ENCODE results near the gene ARPC2.
A peak's percentile ranks its signal among the peaks of the same experiment; 100 is the strongest.

ARPC2 gene

DNA sequence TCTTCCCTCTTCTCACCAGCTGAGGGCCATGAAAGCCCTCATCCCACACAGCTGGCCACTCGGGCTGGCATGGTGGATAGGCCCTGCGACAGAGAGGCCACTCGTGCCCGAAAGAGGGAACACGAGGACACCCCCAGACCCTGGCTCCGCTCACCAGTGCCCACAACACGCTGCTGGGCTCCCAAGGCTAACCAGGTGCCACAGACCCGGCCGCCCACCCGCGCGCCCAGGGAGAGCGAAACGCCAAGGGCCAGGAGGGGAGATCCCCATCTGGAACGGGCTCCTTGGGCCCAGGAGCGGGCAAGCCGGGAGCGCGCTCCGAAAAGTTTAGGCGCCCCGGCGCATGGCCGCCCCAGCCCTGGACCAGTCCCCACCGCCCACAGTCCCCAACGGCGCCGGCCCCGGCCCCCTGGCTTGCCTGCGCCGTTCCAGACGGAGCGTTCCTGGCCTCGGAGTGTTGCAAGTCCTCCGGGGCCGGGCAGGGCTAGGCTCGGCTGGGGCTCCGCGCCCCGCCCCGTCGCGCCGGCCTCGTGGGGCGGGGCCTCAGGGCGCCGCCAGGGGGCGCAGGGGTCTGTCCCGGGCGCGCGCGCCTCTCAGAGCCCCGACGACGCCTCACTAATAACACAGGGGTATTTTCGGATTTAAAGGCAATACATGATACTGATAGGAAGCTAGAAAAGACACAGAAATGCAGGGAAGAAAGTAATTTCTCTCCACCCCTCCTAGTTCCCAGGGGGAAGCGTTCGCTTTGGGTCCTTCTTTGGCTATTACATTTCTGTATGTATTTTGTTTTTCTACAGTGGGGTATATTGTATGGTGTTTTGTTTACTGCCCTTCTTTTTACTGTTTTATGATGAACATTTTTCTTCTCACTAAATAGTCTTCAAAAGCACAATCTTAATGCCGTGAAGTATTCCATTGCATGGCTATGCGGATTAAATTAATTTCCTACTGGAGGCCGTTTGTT, 75.3 kb downstream of the ARPC2 start, which contains the start of gene TMBIM1:
TSS of gene TMBIM1 (minus strand) at position 456 of the 967 bp plus-strand sequence. CDS start 10,362 bp downstream, outside the sequence.
- H3K36me3 ChIP-seq (ENCODE audit: control insufficient read depth, insufficient read depth, low read length), result no peaks in the 10 kb centered on the region
- H3K23ac ChIP-seq (ENCODE audit: low read length), result no peak within 1 kb of the TSS
- peak within 1 kb of the TSS; percentile 93 for H3K9ac ChIP-seq (ENCODE audit: low read length)
- H3K27me3 ChIP-seq (ENCODE audit: insufficient read depth, low read length, poor library complexity), result no peaks in the 10 kb centered on the region
- H2AK5ac ChIP-seq (ENCODE audit: low read length), result no peak within 1 kb of the TSS
- no CpG with 5 or more reads among the region's 63 CpGs for WGBS (ENCODE audit: extremely low coverage, insufficient coverage, low lambda C conversion rate)
- peaks cover 9% of the 10 kb centered on the region for H3K4me1 ChIP-seq (ENCODE audit: control insufficient read depth, low read depth, low read length)
- DNase-seq, result peak; percentile 76
- H2BK120ac ChIP-seq (ENCODE audit: low read depth, low read length), result no peak within 1 kb of the TSS
- peak within 1 kb of the TSS; percentile 94 for H3K56ac ChIP-seq (ENCODE audit: low read length)
- no peak within 1 kb of the TSS for H4K5ac ChIP-seq (ENCODE audit: low read length)
- peak within 1 kb of the TSS; percentile 63 for H3K18ac ChIP-seq (ENCODE audit: low read length)
- H3K27ac ChIP-seq (ENCODE audit: low read depth, low read length), result no peak within 1 kb of the TSS
- no peak within 1 kb of the TSS for H2BK5ac ChIP-seq (ENCODE audit: low read length)
- H3K79me1 ChIP-seq (ENCODE audit: low read length), result peaks cover 2% of the 10 kb centered on the region
- peak within 1 kb of the TSS; percentile 83 for H3K4ac ChIP-seq (ENCODE audit: low read depth, low read length)
- peak within 1 kb of the TSS; percentile 72 for H3K4me3 ChIP-seq (ENCODE audit: low read length)
- H3K4me2 ChIP-seq (ENCODE audit: low read length), result peak within 1 kb of the TSS; percentile 24
- no peaks in the 10 kb centered on the region for H3K79me2 ChIP-seq (ENCODE audit: control insufficient read depth, insufficient read depth, low read length)
- H4K8ac ChIP-seq (ENCODE audit: low read depth, low read length), result no peak within 1 kb of the TSS
- H2BK15ac ChIP-seq (replicated peaks; ENCODE audit: low read depth), result no peak within 1 kb of the TSS

DNA sequence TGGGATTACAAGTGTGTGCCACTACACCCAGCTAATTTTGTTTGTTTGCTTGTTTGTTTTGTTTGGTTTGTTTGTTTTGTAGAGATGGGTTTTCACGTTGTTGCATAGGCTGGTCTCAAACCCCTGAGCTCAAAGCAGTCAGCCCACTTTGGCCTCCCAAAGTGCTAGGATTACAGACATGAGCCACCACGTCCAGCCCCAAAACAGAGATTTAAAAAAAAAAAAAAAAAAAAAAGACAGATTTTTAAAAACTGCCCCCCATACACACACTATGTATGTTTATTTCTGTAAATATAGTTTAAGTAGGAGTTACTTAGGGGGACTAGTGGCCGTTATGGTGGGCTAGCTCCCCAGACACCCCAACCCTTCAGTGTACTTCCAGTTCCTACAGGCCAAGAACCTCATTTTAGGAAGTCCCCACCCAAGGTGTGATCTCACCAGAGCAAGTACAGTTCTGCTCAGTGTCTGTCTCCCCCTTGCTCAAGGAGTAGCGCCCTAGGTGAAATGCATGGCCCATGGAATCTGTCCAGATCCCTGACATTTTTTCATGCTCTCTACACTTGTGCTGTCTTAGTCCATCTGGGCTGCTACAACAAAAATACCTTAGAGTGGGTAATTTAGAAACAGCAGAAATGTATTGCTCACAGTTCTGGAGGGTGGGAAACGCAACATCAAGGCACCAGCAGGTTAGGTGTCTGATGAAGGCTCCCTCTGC, 76.9 kb downstream of the ARPC2 start:
- Histone ChIP-seq H3K56ac (ENCODE audit: low read length) (no peak overlapping the region), H2BK5ac (ENCODE audit: low read length) (no peak overlapping the region), H3K79me1 (ENCODE audit: low read length) (peaks cover 2% of the 10 kb centered on the region), H4K5ac (ENCODE audit: low read length) (no peak overlapping the region), H3K4me3 (ENCODE audit: low read length) (no peak overlapping the region), H2BK15ac (replicated peaks; ENCODE audit: low read depth) (no peak overlapping the region), H3K4me1 (ENCODE audit: control insufficient read depth, low read depth, low read length) (peaks cover 7% of the 10 kb centered on the region), H3K27me3 (ENCODE audit: insufficient read depth, low read length, poor library complexity) (no peaks in the 10 kb centered on the region), H2AK5ac (ENCODE audit: low read length) (no peak overlapping the region), H2BK120ac (ENCODE audit: low read depth, low read length) (no peak overlapping the region), H3K27ac (ENCODE audit: low read depth, low read length) (no peak overlapping the region), H3K9ac (ENCODE audit: low read length) (no peak overlapping the region), H3K36me3 (ENCODE audit: control insufficient read depth, insufficient read depth, low read length) (no peaks in the 10 kb centered on the region), H3K4ac (ENCODE audit: low read depth, low read length) (no peak overlapping the region), H4K8ac (ENCODE audit: low read depth, low read length) (no peak overlapping the region), H3K18ac (ENCODE audit: low read length) (no peak overlapping the region), H3K23ac (ENCODE audit: low read length) (no peak overlapping the region), H3K79me2 (ENCODE audit: control insufficient read depth, insufficient read depth, low read length) (no peaks in the 10 kb centered on the region), H3K4me2 (ENCODE audit: low read length) (no peak overlapping the region)
- DNase-seq, result no peak
- no CpG with 5 or more reads among the region's 5 CpGs for WGBS (ENCODE audit: extremely low coverage, insufficient coverage, low lambda C conversion rate)

DNA sequence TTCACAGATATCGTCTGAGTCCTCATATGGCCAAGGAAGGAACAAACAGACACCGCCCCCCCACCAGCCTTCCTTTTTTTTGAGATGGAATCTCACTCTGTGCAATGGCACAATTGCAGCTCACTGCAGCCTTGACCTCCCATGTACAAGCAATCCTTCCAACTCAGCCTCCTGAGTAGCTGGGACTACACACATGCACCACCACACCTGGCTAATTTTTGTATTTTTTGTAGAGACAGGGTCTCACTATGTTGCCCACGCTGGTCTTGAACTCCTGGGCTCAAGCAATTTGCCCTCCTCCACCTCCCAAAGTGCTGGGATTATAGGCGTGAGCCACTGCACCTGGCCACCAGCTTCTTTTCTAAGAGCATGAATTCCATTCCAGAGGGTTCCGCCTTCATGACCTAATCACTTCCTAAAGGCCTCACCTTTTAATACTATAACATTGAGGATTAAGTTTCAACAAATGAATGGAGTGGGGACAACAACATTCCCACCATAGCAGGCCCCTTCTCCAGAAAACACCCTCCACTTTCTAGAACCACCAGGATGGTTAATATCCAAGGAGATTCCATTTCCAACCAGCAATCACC, 77.5 kb downstream of the ARPC2 start:
- Histone ChIP-seq H3K18ac (ENCODE audit: low read length) (no peak overlapping the region), H3K56ac (ENCODE audit: low read length) (no peak overlapping the region), H3K79me1 (ENCODE audit: low read length) (peaks cover 2% of the 10 kb centered on the region), H4K5ac (ENCODE audit: low read length) (no peak overlapping the region), H3K23ac (ENCODE audit: low read length) (no peak overlapping the region), H4K8ac (ENCODE audit: low read depth, low read length) (no peak overlapping the region), H3K4ac (ENCODE audit: low read depth, low read length) (no peak overlapping the region), H3K27me3 (ENCODE audit: insufficient read depth, low read length, poor library complexity) (no peaks in the 10 kb centered on the region), H3K4me2 (ENCODE audit: low read length) (no peak overlapping the region), H2AK5ac (ENCODE audit: low read length) (no peak overlapping the region), H3K4me3 (ENCODE audit: low read length) (no peak overlapping the region), H3K4me1 (ENCODE audit: control insufficient read depth, low read depth, low read length) (peaks cover 7% of the 10 kb centered on the region), H2BK120ac (ENCODE audit: low read depth, low read length) (no peak overlapping the region), H2BK15ac (replicated peaks; ENCODE audit: low read depth) (no peak overlapping the region), H3K9ac (ENCODE audit: low read length) (no peak overlapping the region), H2BK5ac (ENCODE audit: low read length) (no peak overlapping the region), H3K36me3 (ENCODE audit: control insufficient read depth, insufficient read depth, low read length) (no peaks in the 10 kb centered on the region), H3K27ac (ENCODE audit: low read depth, low read length) (no peak overlapping the region), H3K79me2 (ENCODE audit: control insufficient read depth, insufficient read depth, low read length) (no peaks in the 10 kb centered on the region)
- DNase-seq, result no peak
- no CpG with 5 or more reads among the region's 5 CpGs for WGBS (ENCODE audit: extremely low coverage, insufficient coverage, low lambda C conversion rate)

DNA sequence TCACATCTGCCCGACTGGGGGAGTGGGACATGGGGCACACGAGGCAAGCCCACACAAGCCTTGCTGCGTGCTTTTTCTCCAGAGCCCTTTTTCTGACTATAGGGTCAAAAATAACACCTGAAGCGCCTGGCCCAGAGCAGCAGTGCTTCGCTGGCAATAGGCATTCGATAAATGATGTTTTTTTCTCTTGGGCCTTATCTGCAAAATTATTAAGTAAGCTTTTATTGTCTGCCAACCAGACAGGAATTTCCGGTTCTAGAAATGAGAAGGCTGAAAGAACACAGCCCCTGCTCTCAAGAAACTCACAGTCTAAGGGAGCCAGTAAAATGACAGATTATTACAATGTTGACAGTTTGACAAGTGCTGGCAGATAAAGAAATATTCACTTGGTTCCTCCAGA, 78.0 kb downstream of the ARPC2 start:
- H3K27me3 ChIP-seq (ENCODE audit: insufficient read depth, low read length, poor library complexity), result no peaks in the 10 kb centered on the region
- H4K8ac ChIP-seq (ENCODE audit: low read depth, low read length), result no peak overlapping the region
- no peak overlapping the region for H3K4me2 ChIP-seq (ENCODE audit: low read length)
- no CpG with 5 or more reads among the region's 7 CpGs for WGBS (ENCODE audit: extremely low coverage, insufficient coverage, low lambda C conversion rate)
- no peak overlapping the region for H3K9ac ChIP-seq (ENCODE audit: low read length)
- H3K27ac ChIP-seq (ENCODE audit: low read depth, low read length), result no peak overlapping the region
- no peak overlapping the region for H3K4me3 ChIP-seq (ENCODE audit: low read length)
- no peaks in the 10 kb centered on the region for H3K36me3 ChIP-seq (ENCODE audit: control insufficient read depth, insufficient read depth, low read length)
- no peak overlapping the region for H2BK120ac ChIP-seq (ENCODE audit: low read depth, low read length)
- no peak overlapping the region for H2AK5ac ChIP-seq (ENCODE audit: low read length)
- H3K56ac ChIP-seq (ENCODE audit: low read length), result no peak overlapping the region
- H3K23ac ChIP-seq (ENCODE audit: low read length), result no peak overlapping the region
- no peak for DNase-seq
- no peak overlapping the region for H3K4ac ChIP-seq (ENCODE audit: low read depth, low read length)
- no peak overlapping the region for H2BK15ac ChIP-seq (replicated peaks; ENCODE audit: low read depth)
- H3K79me2 ChIP-seq (ENCODE audit: control insufficient read depth, insufficient read depth, low read length), result no peaks in the 10 kb centered on the region
- H2BK5ac ChIP-seq (ENCODE audit: low read length), result no peak overlapping the region
- H3K79me1 ChIP-seq (ENCODE audit: low read length), result peaks cover 2% of the 10 kb centered on the region
- H3K4me1 ChIP-seq (ENCODE audit: control insufficient read depth, low read depth, low read length), result peaks cover 3% of the 10 kb centered on the region
- no peak overlapping the region for H4K5ac ChIP-seq (ENCODE audit: low read length)
- H3K18ac ChIP-seq (ENCODE audit: low read length), result no peak overlapping the region

DNA sequence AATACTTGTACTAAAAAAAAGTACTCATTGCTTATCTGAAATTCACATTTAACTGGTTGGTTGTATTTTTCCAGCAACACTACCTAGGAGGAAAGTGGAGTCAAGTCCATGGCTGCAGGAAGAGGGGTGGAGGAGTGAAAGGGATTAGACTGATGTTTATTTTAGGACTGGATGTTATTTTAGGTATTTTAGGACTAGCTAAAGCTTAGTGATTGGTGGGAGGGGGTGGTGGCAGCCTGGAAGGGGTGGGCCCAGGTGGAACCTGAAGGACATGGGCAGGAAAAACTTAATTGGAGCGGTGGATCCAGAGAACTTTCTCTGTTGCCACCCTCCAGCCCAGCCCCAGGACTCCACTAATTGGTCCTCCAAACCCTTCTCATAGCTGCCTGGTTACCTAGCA, 79.2 kb downstream of the ARPC2 start:
- Histone ChIP-seq H3K27ac (ENCODE audit: low read depth, low read length) (no peak overlapping the region), H3K18ac (ENCODE audit: low read length) (no peak overlapping the region), H4K5ac (ENCODE audit: low read length) (no peak overlapping the region), H3K4me2 (ENCODE audit: low read length) (no peak overlapping the region), H2AK5ac (ENCODE audit: low read length) (no peak overlapping the region), H3K56ac (ENCODE audit: low read length) (no peak overlapping the region), H3K27me3 (ENCODE audit: insufficient read depth, low read length, poor library complexity) (no peaks in the 10 kb centered on the region), H3K4ac (ENCODE audit: low read depth, low read length) (no peak overlapping the region), H3K79me2 (ENCODE audit: control insufficient read depth, insufficient read depth, low read length) (no peaks in the 10 kb centered on the region), H3K4me1 (ENCODE audit: control insufficient read depth, low read depth, low read length) (no peaks in the 10 kb centered on the region), H3K36me3 (ENCODE audit: control insufficient read depth, insufficient read depth, low read length) (no peaks in the 10 kb centered on the region), H4K8ac (ENCODE audit: low read depth, low read length) (no peak overlapping the region), H3K79me1 (ENCODE audit: low read length) (no peaks in the 10 kb centered on the region), H2BK15ac (replicated peaks; ENCODE audit: low read depth) (no peak overlapping the region), H3K23ac (ENCODE audit: low read length) (no peak overlapping the region), H2BK5ac (ENCODE audit: low read length) (no peak overlapping the region), H2BK120ac (ENCODE audit: low read depth, low read length) (no peak overlapping the region), H3K4me3 (ENCODE audit: low read length) (no peak overlapping the region), H3K9ac (ENCODE audit: low read length) (no peak overlapping the region)
- DNase-seq, result no peak
- WGBS (ENCODE audit: extremely low coverage, insufficient coverage, low lambda C conversion rate), result no CpG with 5 or more reads among the region's 1 CpG
